Activated CD4-positive, alpha-beta memory T cell treated with anti-CD3 and anti-CD28 coated beads for 36 hours (primary cell): ENCODE measurements around the gene REEP1. TPM values are rescaled to one million over a fixed set of nuclear protein-coding genes. Genes with fewer than 3 reads are reported as not detected.
"Not testable (repeated sequence)": the region's sequence is repeated elsewhere in the genome, so short reads cannot be mapped to it uniquely, and the experiment has no call there.

Experiments used
- CTCF ChIA-PET: fragments of 350-600 bp; sonication (Branson Sonifier 250); formaldehyde crosslinking; loops from one replicate; lab custom pipeline; 2021; ENCODE audit warnings: antibody characterized with exemption, inconsistent platforms; lab: Charles Lee
- POLR2A ChIA-PET: fragments of 350-600 bp; sonication (Branson Sonifier 250); formaldehyde crosslinking; loops from one replicate; lab custom pipeline; 2021; ENCODE audit warnings: antibody characterized with exemption; lab: Charles Lee
- DNase-seq: peaks from one replicate; pipeline ENCODE4 v3.0.0-alpha.2; 2020
- H3K27ac Mint-ChIP-seq: one replicate; pipeline ENCODE4 v1.8.0; 2021; ENCODE audit warnings: mixed read lengths
- H3K27me3 Mint-ChIP-seq: one replicate; pipeline ENCODE4 v1.8.0; 2021; ENCODE audit warnings: mixed read lengths
- H3K36me3 Mint-ChIP-seq: one replicate; pipeline ENCODE4 v1.8.0; 2021; ENCODE audit warnings: mixed read lengths
- H3K4me1 Mint-ChIP-seq: one replicate; pipeline ENCODE4 v1.8.0; 2021; ENCODE audit warnings: low read depth, mixed read lengths
- H3K4me3 Mint-ChIP-seq: one replicate; pipeline ENCODE4 v1.8.0; 2021; ENCODE audit warnings: mild to moderate bottlenecking, mixed read lengths
- H3K9me3 Mint-ChIP-seq: one replicate; pipeline ENCODE4 v1.8.0; 2021; ENCODE audit warnings: mixed read lengths
- intact Hi-C: fragments of 100-400 bp; cut with micrococcal nuclease; formaldehyde crosslinking; loops from one replicate; pipeline ENCODE4 v1.15.1; 2023
- total RNA-seq, 2 experiments: library from RNA; stranded (reverse); gene quantifications; one replicate each; pipeline ENCODE4 v1.2.3, GENCODE V29; 2021

Gene REEP1
- total RNA-seq, 2 experiments from 2014 or later: 0.07 to 0.15 TPM

DNA sequence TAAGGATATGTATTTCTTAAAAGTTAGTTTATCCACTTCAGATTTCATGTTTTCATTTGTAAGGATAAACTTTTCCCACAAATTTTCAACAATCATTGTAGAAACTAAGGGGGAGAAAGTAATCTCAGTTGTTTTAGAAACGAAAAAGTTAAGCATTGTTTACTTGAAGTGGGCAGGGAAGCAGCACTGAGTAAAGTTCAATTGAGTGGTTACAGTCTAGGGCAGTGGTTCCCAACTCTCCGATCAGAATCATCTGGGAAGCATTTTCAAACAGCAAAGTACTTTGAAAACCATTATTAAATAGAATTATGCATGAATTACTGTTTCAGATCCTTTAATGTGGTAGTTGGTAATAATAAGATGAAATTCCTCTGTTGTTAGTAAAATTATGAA is 125.6 kb downstream of the REEP1 start:
- H3K4me3 Mint-ChIP-seq: no peak overlapping the region
- H3K27ac Mint-ChIP-seq: no peak overlapping the region
- H3K36me3 Mint-ChIP-seq: peaks cover 35% of the 10 kb centered on the region
- H3K27me3 Mint-ChIP-seq: no peaks in the 10 kb centered on the region
- H3K4me1 Mint-ChIP-seq: no peaks in the 10 kb centered on the region
- POLR2A ChIA-PET: no interaction called here
- no peaks in the 10 kb centered on the region for H3K9me3 Mint-ChIP-seq
- DNase-seq: no peak
- CTCF ChIA-PET: no interaction called here
- intact Hi-C loops: no loop called here

- H3K4me1 Mint-ChIP-seq: no peaks in the 10 kb centered on the region
- CTCF ChIA-PET: no interaction called here
- no peak for DNase-seq
- H3K36me3 Mint-ChIP-seq: peaks cover 40% of the 10 kb centered on the region
- no peak overlapping the region for H3K4me3 Mint-ChIP-seq
- H3K9me3 Mint-ChIP-seq: no peaks in the 10 kb centered on the region
- POLR2A ChIA-PET: no interaction called here
- no peak overlapping the region for H3K27ac Mint-ChIP-seq
- intact Hi-C loops: no loop called here
- no peaks in the 10 kb centered on the region for H3K27me3 Mint-ChIP-seq
These were observed 126.2 kb downstream of the REEP1 start for GRCh38 chr2:86211033-86211795.

- ChIA-PET CTCF (interaction anchor here (1.1 to 2.7 kb wide), 2 partner anchors 10 to 17 kb away, joined by 4 to 10 read pairs; no protein-coding TSS in a partner anchor), POLR2A (interaction anchor here (0.6 kb wide), 1 partner anchor 169 kb away, joined by 6 read pairs; no protein-coding TSS in a partner anchor)
- Mint-ChIP-seq H3K9me3 (no peaks in the 10 kb centered on the region), H3K27ac (no peak overlapping the region), H3K27me3 (no peaks in the 10 kb centered on the region), H3K4me3 (no peak overlapping the region), H3K36me3 (peaks cover 22% of the 10 kb centered on the region), H3K4me1 (peaks cover 26% of the 10 kb centered on the region)
- intact Hi-C loops: no loop called here
- no peak for DNase-seq
These were observed 133.0 kb downstream of the REEP1 start for GRCh38 chr2:86204458-86204857.

DNA sequence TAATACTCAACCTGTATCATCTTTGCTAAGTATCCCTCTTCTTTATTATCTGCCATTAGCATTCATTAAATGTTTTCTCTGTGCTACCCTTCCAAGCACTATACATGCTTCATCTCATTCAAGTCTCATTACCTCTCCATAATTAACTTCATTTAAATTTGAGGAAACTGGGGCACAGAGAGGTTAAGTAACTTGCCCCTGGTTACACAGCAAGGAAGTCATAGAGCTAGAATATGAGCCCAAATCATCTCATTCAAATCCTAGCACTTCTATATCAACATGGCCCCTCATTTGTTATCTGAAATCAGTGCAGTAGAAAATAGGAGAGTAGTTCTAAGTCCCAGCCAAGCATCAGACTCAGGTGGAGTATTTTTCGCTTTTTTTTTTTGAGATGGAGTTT is 133.8 kb downstream of the REEP1 start:
- H3K9me3 Mint-ChIP-seq: no peaks in the 10 kb centered on the region
- no peak for DNase-seq
- H3K4me3 Mint-ChIP-seq: no peak overlapping the region
- H3K27me3 Mint-ChIP-seq: no peaks in the 10 kb centered on the region
- CTCF ChIA-PET: interaction anchor here (1.1 to 1.2 kb wide), 2 partner anchors 10 to 18 kb away, joined by 3 to 4 read pairs; no protein-coding TSS in a partner anchor
- H3K27ac Mint-ChIP-seq: no peak overlapping the region
- peaks cover 19% of the 10 kb centered on the region for H3K36me3 Mint-ChIP-seq
- POLR2A ChIA-PET: interaction anchor here (0.6 kb wide), 2 partner anchors 16 to 170 kb away, joined by 3 to 6 read pairs; no protein-coding TSS in a partner anchor
- peaks cover 28% of the 10 kb centered on the region for H3K4me1 Mint-ChIP-seq
- intact Hi-C loops: no loop called here

- CTCF ChIA-PET: interaction anchor here (1.2 kb wide), 1 partner anchor 18 kb away, joined by 3 read pairs; no protein-coding TSS in a partner anchor
- Mint-ChIP-seq H3K4me1 (peaks cover 28% of the 10 kb centered on the region), H3K27me3 (no peaks in the 10 kb centered on the region), H3K4me3 (no peak overlapping the region), H3K36me3 (peaks cover 15% of the 10 kb centered on the region), H3K9me3 (no peaks in the 10 kb centered on the region), H3K27ac (no peak overlapping the region)
- no peak for DNase-seq
- POLR2A ChIA-PET: interaction anchor here (0.6 kb wide), 1 partner anchor 15 kb away, joined by 3 read pairs; no protein-coding TSS in a partner anchor
- intact Hi-C loops: no loop called here
These were observed 134.7 kb downstream of the REEP1 start for GRCh38 chr2:86202702-86203101.

DNA sequence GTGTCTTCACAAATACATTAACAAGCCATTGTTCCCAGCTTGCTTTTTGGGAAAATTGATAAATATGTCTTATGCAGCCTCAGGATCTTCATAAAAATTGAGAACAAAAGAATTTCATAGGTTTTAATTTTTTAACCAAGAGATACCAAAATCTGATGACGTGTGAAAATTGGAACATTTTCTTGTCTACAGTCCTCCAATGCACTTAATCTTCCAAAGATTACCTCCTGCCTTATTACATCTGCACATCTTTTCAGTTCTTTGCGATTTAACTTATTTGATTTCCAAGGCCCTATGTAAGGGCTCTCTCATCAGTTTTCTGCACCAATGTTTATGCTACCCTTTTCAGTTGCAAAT is 135.1 kb downstream of the REEP1 start:
- Mint-ChIP-seq H3K27ac (no peak overlapping the region), H3K4me3 (no peak overlapping the region), H3K36me3 (peaks cover 15% of the 10 kb centered on the region), H3K27me3 (no peaks in the 10 kb centered on the region), H3K4me1 (peaks cover 28% of the 10 kb centered on the region), H3K9me3 (no peaks in the 10 kb centered on the region)
- ChIA-PET CTCF (interaction anchor here (1.2 kb wide), 1 partner anchor 19 kb away, joined by 3 read pairs; no protein-coding TSS in a partner anchor), POLR2A (interaction anchor here (0.6 kb wide), 1 partner anchor 344 kb away, joined by 4 read pairs; no protein-coding TSS in a partner anchor)
- intact Hi-C loops: no loop called here
- DNase-seq: no peak

DNA sequence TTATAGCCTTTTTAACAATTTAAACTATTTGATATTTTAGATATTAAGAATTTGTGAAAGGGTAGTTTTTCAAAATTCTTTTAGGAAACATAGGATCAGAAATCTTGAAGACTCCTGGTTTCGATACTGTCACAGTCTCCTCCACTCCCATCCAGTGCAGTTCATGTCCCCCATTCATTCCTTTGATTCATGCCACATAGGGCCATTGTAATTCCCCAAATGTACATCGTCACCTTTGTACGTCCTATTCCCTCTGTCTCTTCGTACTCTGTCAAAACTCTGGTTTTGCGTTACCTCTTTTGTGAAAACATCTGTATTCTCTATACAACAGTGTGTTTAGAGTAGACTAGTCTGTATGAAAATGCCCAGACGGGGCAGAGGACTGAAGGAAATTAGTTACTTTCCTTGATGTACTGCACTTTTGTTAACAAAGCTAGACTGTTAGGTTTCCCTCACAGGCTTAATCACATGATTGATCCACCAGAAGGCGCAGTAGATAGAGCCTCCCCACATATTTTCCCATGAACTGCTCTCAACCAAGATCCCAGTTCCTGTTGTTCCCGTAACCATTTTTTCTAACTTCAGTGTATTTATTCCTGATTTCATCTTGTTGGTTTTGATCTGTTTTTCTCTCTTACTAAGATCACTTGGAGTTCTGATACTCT is 135.6 kb downstream of the REEP1 start:
- no peaks in the 10 kb centered on the region for H3K9me3 Mint-ChIP-seq
- no peaks in the 10 kb centered on the region for H3K27me3 Mint-ChIP-seq
- CTCF ChIA-PET: interaction anchor here (0.6 to 1.2 kb wide), 3 partner anchors 18 to 132 kb away, joined by 3 to 5 read pairs (median 3); no protein-coding TSS in a partner anchor
- no peak for DNase-seq
- no peak overlapping the region for H3K27ac Mint-ChIP-seq
- no peak overlapping the region for H3K4me3 Mint-ChIP-seq
- H3K4me1 Mint-ChIP-seq: peaks cover 32% of the 10 kb centered on the region
- POLR2A ChIA-PET: interaction anchor here (0.6 kb wide), 1 partner anchor 344 kb away, joined by 4 read pairs; no protein-coding TSS in a partner anchor
- intact Hi-C loops: no loop called here
- peaks cover 12% of the 10 kb centered on the region for H3K36me3 Mint-ChIP-seq

DNA sequence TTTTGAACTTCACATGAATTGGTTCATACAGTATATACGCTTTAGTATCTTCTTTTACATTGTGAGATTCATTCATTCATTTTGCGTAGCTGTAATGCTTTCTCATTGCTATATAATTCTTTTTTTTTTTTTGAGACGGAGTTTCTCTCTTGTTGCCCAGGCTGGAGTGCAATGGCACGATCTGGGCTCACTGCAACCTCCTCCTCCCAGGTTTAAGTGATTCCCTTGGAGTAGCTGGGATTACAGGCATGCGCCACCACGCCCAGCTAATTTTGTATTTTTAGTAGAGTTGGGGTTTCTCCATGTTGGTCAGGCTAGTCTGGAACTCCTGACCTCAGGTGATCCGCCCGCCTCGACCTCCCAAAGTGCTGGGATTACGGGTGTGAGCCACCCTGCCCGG is 136.9 kb downstream of the REEP1 start:
- intact Hi-C loops, H3K27me3 Mint-ChIP-seq, H3K9me3 Mint-ChIP-seq, H3K36me3 Mint-ChIP-seq, H3K27ac Mint-ChIP-seq, DNase-seq: not testable (repeated sequence)
- peaks cover 35% of the 10 kb centered on the region for H3K4me1 Mint-ChIP-seq
- peak overlapping the region; percentile 74 for H3K4me3 Mint-ChIP-seq
- POLR2A ChIA-PET: interaction anchor here (0.7 kb wide), 1 partner anchor 242 kb away, joined by 3 read pairs; no protein-coding TSS in a partner anchor
- CTCF ChIA-PET: interaction anchor here (1.0 to 1.2 kb wide), 2 partner anchors 19 to 21 kb away, joined by 3 to 5 read pairs; no protein-coding TSS in a partner anchor

DNA sequence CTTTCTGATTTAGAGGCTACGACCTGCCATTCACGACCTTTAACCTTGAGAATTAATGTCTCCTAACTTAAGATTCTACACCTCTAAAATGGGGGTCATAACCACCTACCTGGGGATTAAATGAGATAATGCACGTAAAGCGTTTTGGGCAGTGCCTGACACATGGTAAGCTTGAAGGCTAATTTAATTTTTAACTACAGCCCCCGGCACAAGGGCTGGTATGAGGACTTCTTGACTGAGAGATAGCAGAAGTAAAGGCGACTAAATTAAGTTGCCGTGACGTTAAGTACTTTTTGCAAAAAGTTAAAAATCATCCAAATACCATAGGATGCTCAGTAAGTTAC is 137.6 kb downstream of the REEP1 start:
- Mint-ChIP-seq H3K27me3 (no peaks in the 10 kb centered on the region), H3K4me1 (peaks cover 35% of the 10 kb centered on the region), H3K36me3 (peaks cover 7% of the 10 kb centered on the region), H3K4me3 (peak overlapping the region; percentile 96), H3K27ac (peak overlapping the region; percentile 90), H3K9me3 (no peaks in the 10 kb centered on the region)
- CTCF ChIA-PET: interaction anchor here (0.8 to 1.3 kb wide), 2 partner anchors 86 to 166 kb away, joined by 3 read pairs; no protein-coding TSS in a partner anchor
- intact Hi-C loops: loop anchor here (5.0 to 10.0 kb wide), 4 partner anchors 165 to 422 kb away; partner anchors contain the start of genes CHMP3 and RNF103
- POLR2A ChIA-PET: interaction anchor here (0.7 kb wide), 1 partner anchor 243 kb away, joined by 3 read pairs; no protein-coding TSS in a partner anchor
- no peak for DNase-seq

DNA sequence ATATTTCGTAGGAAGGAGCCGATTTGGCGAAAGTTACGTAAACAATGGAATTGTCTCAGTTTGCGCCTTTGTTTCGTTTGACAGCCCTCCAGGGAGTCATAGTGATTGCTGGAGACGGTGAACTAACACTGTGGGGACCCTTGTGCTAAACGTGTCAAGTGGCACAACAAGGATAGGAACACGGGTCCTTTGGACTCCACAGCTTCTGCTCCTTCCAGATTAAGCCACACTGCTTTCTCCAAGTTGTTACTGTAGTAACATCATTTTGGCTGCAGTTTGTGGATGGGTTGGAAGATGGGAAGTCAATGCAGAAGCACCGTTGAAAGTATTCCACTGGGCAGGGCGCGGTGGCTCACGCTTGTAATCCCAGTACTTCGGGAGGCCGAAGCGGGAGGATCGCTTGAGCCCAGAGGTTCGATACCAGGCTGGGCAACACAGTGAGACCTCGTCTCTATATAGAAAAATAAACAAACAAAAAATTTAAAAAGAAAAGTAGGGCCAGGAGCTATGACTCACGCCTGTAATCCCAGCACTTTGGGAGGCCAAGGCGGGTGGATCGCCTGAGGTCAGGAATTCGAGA is 141.5 kb downstream of the REEP1 start:
- Mint-ChIP-seq H3K4me3 (peak overlapping the region; percentile 91), H3K4me1 (peaks cover 38% of the 10 kb centered on the region), H3K36me3 (peaks cover 11% of the 10 kb centered on the region), H3K27ac (peak overlapping the region; percentile 88), H3K27me3 (no peaks in the 10 kb centered on the region), H3K9me3 (no peaks in the 10 kb centered on the region)
- ChIA-PET CTCF (interaction anchor here (1.2 kb wide), 1 partner anchor 25 kb away, joined by 3 read pairs; no protein-coding TSS in a partner anchor), POLR2A (interaction anchor here (0.8 to 1.6 kb wide), 6 partner anchors 11 to 246 kb away, joined by 3 to 10 read pairs (median 7); partner anchors contain the start of genes KDM3A, POLR1A and PTCD3)
- DNase-seq: no peak
- intact Hi-C loops: loop anchor here (1.0 to 10.0 kb wide), 6 partner anchors 89 to 426 kb away; partner anchors contain the start of genes CHMP3, PTCD3 and RNF103
